ENCODE results near the gene CD247. TPM values are rescaled to one million over a fixed set of nuclear protein-coding genes. Genes with fewer than 3 reads are reported as not detected.

CD247 gene
- total RNA-seq, 1 donor from 2014 or later = 0.58 TPM

DNA sequence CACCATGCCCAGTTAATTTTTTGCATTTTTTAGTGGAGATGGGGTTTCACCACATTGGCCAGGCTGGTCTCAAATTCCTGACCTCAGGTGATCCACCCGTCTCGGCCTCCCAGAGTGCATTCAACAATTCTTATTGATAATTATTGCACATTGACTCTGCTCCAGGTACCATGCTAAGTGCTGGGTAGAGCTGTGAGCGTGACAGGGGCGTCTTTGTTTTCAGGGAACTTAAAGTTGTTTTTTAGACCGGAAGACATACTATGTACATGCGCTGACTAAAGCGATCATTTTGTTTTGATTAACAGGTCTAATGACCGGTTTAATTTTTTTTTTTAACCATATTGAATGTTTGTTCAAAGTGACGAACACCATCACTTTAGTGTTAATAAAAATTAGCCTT is 4.0 kb downstream of the CD247 start:
- no peak overlapping the region for H3K27ac Mint-ChIP-seq
- H3K36me3 Mint-ChIP-seq = no peaks in the 10 kb centered on the region
- H3K9me3 Mint-ChIP-seq = no peaks in the 10 kb centered on the region
- no peak overlapping the region for H3K4me3 Mint-ChIP-seq
- peaks cover 8% of the 10 kb centered on the region for H3K4me1 Mint-ChIP-seq (ENCODE audit: unreplicated experiment)
- H3K27me3 Mint-ChIP-seq = peaks cover 8% of the 10 kb centered on the region
- no peak for DNase-seq (ENCODE audit: extremely low spot score, unreplicated experiment)
- no peak for TF ChIP-seq CTCF (conservative IDR thresholded peaks at IDR 0.05)

- no peak for TF ChIP-seq CTCF (conservative IDR thresholded peaks at IDR 0.05)
- Mint-ChIP-seq H3K27me3 (peaks cover 4% of the 10 kb centered on the region), H3K4me3 (no peak overlapping the region), H3K36me3 (no peaks in the 10 kb centered on the region), H3K27ac (no peak overlapping the region), H3K4me1 (ENCODE audit: unreplicated experiment) (peaks cover 8% of the 10 kb centered on the region), H3K9me3 (no peaks in the 10 kb centered on the region)
- DNase-seq (ENCODE audit: extremely low spot score, unreplicated experiment) = no peak
These were observed 6.2 kb downstream of the CD247 start for GRCh38 chr1:167512046-167512654.

GRCh38 chr1:167511374-167511986 is 6.8 kb downstream of the CD247 start:
- Mint-ChIP-seq H3K27me3 (peaks cover 4% of the 10 kb centered on the region), H3K4me3 (no peak overlapping the region), H3K9me3 (no peaks in the 10 kb centered on the region), H3K36me3 (no peaks in the 10 kb centered on the region), H3K27ac (no peak overlapping the region), H3K4me1 (ENCODE audit: unreplicated experiment) (peaks cover 8% of the 10 kb centered on the region)
- TF ChIP-seq CTCF (conservative IDR thresholded peaks at IDR 0.05) = no peak
- no peak for DNase-seq (ENCODE audit: extremely low spot score, unreplicated experiment)

GRCh38 chr1:167510881-167511280 is 7.4 kb downstream of the CD247 start:
- no peak for DNase-seq (ENCODE audit: extremely low spot score, unreplicated experiment)
- Mint-ChIP-seq H3K27me3 (peaks cover 4% of the 10 kb centered on the region), H3K4me1 (ENCODE audit: unreplicated experiment) (peaks cover 8% of the 10 kb centered on the region), H3K4me3 (no peak overlapping the region), H3K27ac (no peak overlapping the region), H3K36me3 (no peaks in the 10 kb centered on the region), H3K9me3 (no peaks in the 10 kb centered on the region)
- peak; percentile 14 for TF ChIP-seq CTCF (conservative IDR thresholded peaks at IDR 0.05)

- DNase-seq (ENCODE audit: extremely low spot score, unreplicated experiment) = no peak
- H3K36me3 Mint-ChIP-seq = no peaks in the 10 kb centered on the region
- H3K27me3 Mint-ChIP-seq = peaks cover 4% of the 10 kb centered on the region
- no peaks in the 10 kb centered on the region for H3K9me3 Mint-ChIP-seq
- no peak overlapping the region for H3K4me3 Mint-ChIP-seq
- H3K4me1 Mint-ChIP-seq (ENCODE audit: unreplicated experiment) = peaks cover 8% of the 10 kb centered on the region
- H3K27ac Mint-ChIP-seq = no peak overlapping the region
- TF ChIP-seq CTCF (conservative IDR thresholded peaks at IDR 0.05) = no peak
These were observed 8.1 kb downstream of the CD247 start for GRCh38 chr1:167510244-167510643.
